PC-3 (cell line): ENCODE data around the gene SLFN5. TPM values are rescaled to one million over a fixed set of nuclear protein-coding genes. Genes with fewer than 3 reads are reported as not detected.

Source experiments
- ATAC-seq: fragments of 200-7000 bp; cut with Tn5 transposase; 2 replicates; pipeline ENCODE4 v1.9.1; 2020; ENCODE audit warnings: mild to moderate bottlenecking, moderate library complexity
- BruUV-seq: library from RNA; stranded (reverse); fragments of 400-500 nt; replicated peaks from 2 replicates; lab custom pipeline; 2021; lab: Mats Ljungman, UMichigan
- CTCF ChIA-PET: fragments of 300-600 bp; sonication (Branson Sonifier 250); formaldehyde crosslinking; loops from one replicate; lab custom pipeline; 2022; ENCODE audit warnings: antibody characterized with exemption; lab: Charles Lee
- POLR2A ChIA-PET: fragments of 300-600 bp; sonication (Branson Sonifier 250); formaldehyde crosslinking; loops from one replicate; lab custom pipeline; 2022; ENCODE audit warnings: antibody characterized with exemption; ENCODE audit not compliant: unreplicated experiment; lab: Charles Lee
- DNase-seq: peaks from one replicate; pipeline ENCODE4 v3.0.0-alpha.2; 2015
- H2AFZ ChIP-seq: fragments of 300-600 bp; sonication (generic); 2 replicates; pipeline ENCODE4 v1.6.0; 2016; ENCODE audit warnings: antibody characterized with exemption, low read length
- H3F3A ChIP-seq: fragments of 300-600 bp; sonication (generic); one replicate; pipeline ENCODE4 v1.6.0; 2017; ENCODE audit warnings: antibody characterized with exemption, low read length, control low read depth, mild to moderate bottlenecking; ENCODE audit not compliant: unreplicated experiment
- H3K27ac ChIP-seq: fragments of 300-600 bp; sonication (generic); 2 replicates; pipeline ENCODE4 v1.5.1; 2016; ENCODE audit warnings: mild to moderate bottlenecking, low read length
- H3K27me3 ChIP-seq: fragments of 300-600 bp; sonication (generic); 2 replicates; pipeline ENCODE4 v1.6.1; 2016; ENCODE audit warnings: low read length, mixed read lengths
- H3K36me3 ChIP-seq: fragments of 300-600 bp; sonication (generic); 2 replicates; pipeline ENCODE4 v1.6.1; 2016; ENCODE audit warnings: low read depth, mixed run types, low read length, mixed read lengths
- H3K4me1 ChIP-seq: fragments of 300-600 bp; sonication (generic); 2 replicates; pipeline ENCODE4 v1.5.1; 2016; ENCODE audit warnings: low read length; ENCODE audit not compliant: insufficient read depth
- H3K4me2 ChIP-seq: fragments of 300-600 bp; sonication (generic); 2 replicates; pipeline ENCODE4 v1.6.0; 2016; ENCODE audit warnings: low read length
- H3K4me3 ChIP-seq: fragments of 300-600 bp; sonication (generic); 2 replicates; pipeline ENCODE4 v1.5.1; 2016; ENCODE audit warnings: mild to moderate bottlenecking, low read length, mixed read lengths
- H3K79me2 ChIP-seq: fragments of 300-600 bp; sonication (generic); 2 replicates; pipeline ENCODE4 v1.6.1; 2017; ENCODE audit warnings: low read length, mixed read lengths
- H3K9ac ChIP-seq: fragments of 300-600 bp; sonication (generic); 2 replicates; pipeline ENCODE4 v1.6.0; 2016; ENCODE audit warnings: mild to moderate bottlenecking, low read length
- H3K9me2 ChIP-seq: fragments of 300-600 bp; sonication (generic); replicated peaks from 2 replicates; pipeline ENCODE4 v1.6.1; 2016; ENCODE audit warnings: mixed run types, low read length, mixed read lengths
- H3K9me3 ChIP-seq: fragments of 300-600 bp; sonication (generic); 2 replicates; pipeline ENCODE4 v1.6.1; 2016; ENCODE audit warnings: low read length, mixed read lengths
- H4K20me1 ChIP-seq: fragments of 300-600 bp; sonication (generic); 2 replicates; pipeline ENCODE4 v1.6.1; 2016; ENCODE audit warnings: low read length, mixed read lengths
- CTCF ChIP-seq: fragments of 300-600 bp; sonication (generic); conservative IDR thresholded peaks from 2 replicates; pipeline ENCODE4 v1.5.1; 2017; ENCODE audit warnings: antibody characterized with exemption, low read depth, mild to moderate bottlenecking, low read length
- EZH2 ChIP-seq: fragments of 300-600 bp; sonication (generic); IDR thresholded peaks from one replicate; pipeline ENCODE4 v1.6.1; 2017; ENCODE audit warnings: antibody characterized with exemption, mild to moderate bottlenecking, low read length; ENCODE audit not compliant: unreplicated experiment
- EZH2phosphoT487 ChIP-seq: fragments of 300-600 bp; sonication (generic); IDR thresholded peaks from 2 replicates; pipeline ENCODE4 v1.6.1; 2018; ENCODE audit warnings: mild to moderate bottlenecking, antibody characterized with exemption, low read length, borderline replicate concordance
- intact Hi-C: fragments of 100-400 bp; cut with micrococcal nuclease; formaldehyde crosslinking; loops from 2 replicates; pipeline ENCODE4 v1.9.0; 2023
- total RNA-seq: library from RNA; depleted of rRNA; stranded (reverse); fragments of >200 nt; gene quantifications from 2 replicates; pipeline ENCODE4 v1.2.3, GENCODE V29; 2014

Gene SLFN5
- total RNA-seq, 1 experiment from 2014 or later = 14.5 TPM

DNA sequence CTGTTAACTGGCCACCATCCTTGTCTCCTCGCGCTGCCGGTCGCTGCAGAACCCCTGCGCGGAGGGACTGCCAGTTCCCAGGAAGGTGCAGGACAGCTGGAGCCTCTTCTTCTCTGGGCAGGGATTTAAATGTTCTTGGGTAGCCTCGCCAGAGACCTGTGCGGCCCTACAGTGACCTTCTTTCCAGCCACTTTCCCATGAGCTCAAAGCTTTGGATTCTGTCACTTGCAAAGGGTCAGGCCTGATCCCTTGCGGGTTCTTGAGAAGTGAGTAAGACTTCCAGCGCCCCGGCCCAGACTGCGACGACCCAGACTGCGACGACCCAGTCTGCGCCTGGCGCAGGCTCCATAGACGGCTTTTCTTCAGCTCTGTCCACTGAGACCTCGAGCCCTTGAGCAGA lies 1.4 kb upstream of the SLFN5 start:
- intact Hi-C loops = loop anchor here (5.0 kb wide), 1 partner anchor 69 kb away; no protein-coding TSS in a partner anchor
- Histone ChIP-seq H3K4me2 (peak overlapping the region; percentile 96), H3K36me3 (no peaks in the 10 kb centered on the region), H4K20me1 (no peaks in the 10 kb centered on the region), H3K9me2 (no peaks in the 10 kb centered on the region), H3K79me2 (peaks cover 21% of the 10 kb centered on the region), H3K4me3 (peak overlapping the region; percentile 88), H3F3A (peaks cover 4% of the 10 kb centered on the region), H3K9ac (peak overlapping the region; percentile 94), H3K9me3 (no peaks in the 10 kb centered on the region), H3K27me3 (no peaks in the 10 kb centered on the region), H3K27ac (peak overlapping the region; percentile 98), H2AFZ (no peak overlapping the region), H3K4me1 (peaks cover 40% of the 10 kb centered on the region)
- BruUV-seq = no TSS peak
- ChIA-PET POLR2A (no interaction called here), CTCF (no interaction called here)
- DNase-seq = no peak
- TF ChIP-seq EZH2 = no peak
- TF ChIP-seq CTCF = no peak
- no peak for TF ChIP-seq EZH2phosphoT487
- ATAC-seq = no peak

GRCh38 chr17:35242158-35242804 lies 591 bp upstream of the SLFN5 start:
- POLR2A ChIA-PET = no interaction called here
- peak; percentile 86 for DNase-seq

More at GRCh38 chr17:35242158-35242804, 591 bp upstream of the SLFN5 start:
- Histone ChIP-seq H4K20me1 (no peaks in the 10 kb centered on the region), H2AFZ (peak overlapping the region; percentile 96), H3K4me1 (peaks cover 40% of the 10 kb centered on the region), H3K4me3 (peak overlapping the region; percentile 88), H3F3A (peaks cover 4% of the 10 kb centered on the region), H3K36me3 (no peaks in the 10 kb centered on the region), H3K9me2 (no peaks in the 10 kb centered on the region), H3K4me2 (peak overlapping the region; percentile 96), H3K27ac (peak overlapping the region; percentile 98), H3K9me3 (no peaks in the 10 kb centered on the region), H3K9ac (peak overlapping the region; percentile 94), H3K27me3 (no peaks in the 10 kb centered on the region), H3K79me2 (peaks cover 27% of the 10 kb centered on the region)
- CTCF ChIA-PET = no interaction called here
- BruUV-seq = TSS peak; percentile 31
- TF ChIP-seq EZH2phosphoT487 = no peak
- peak; percentile 33; the same call in 1 of the 2 replicates for TF ChIP-seq CTCF
- no peak for TF ChIP-seq EZH2
- intact Hi-C loops = loop anchor here (5.0 kb wide), 1 partner anchor 70 kb away; no protein-coding TSS in a partner anchor
- ATAC-seq = peak; percentile 54
